ENCODE results near the gene WWC1.
"Not testable (repeated sequence)": the region's sequence is repeated elsewhere in the genome, so short reads cannot be mapped to it uniquely, and the experiment has no call there.

WWC1 gene

DNA sequence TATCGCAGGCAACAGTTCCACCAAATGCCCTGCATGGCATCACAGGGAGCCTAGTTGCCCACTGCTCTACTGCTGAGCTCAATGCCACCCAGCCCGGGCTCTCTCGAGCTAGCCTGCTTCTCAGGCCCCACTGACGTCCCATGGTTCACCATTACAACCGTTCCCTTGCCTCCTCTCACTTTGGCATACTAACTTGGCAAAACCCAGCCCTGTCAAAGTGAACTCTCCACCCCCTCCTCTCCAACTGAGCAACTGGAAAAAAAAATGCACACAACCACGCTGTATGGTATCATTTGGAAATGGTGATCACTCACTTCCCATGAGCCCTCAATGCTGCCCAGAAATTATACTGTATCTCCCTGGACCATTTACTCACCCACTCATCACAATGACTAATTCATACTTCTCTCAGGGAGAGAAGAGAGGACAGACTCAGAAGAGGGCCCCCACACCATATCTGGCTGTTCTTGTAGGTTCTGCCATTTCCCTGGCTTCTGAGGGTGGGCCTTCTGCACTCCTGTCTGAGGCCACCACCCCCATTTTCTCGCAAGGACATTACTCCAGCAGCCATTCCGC is 143.4 kb downstream of the WWC1 start:
- FAIRE-seq (no peak), DNase-seq (ENCODE audit: low spot score) (peak; percentile 21)

DNA sequence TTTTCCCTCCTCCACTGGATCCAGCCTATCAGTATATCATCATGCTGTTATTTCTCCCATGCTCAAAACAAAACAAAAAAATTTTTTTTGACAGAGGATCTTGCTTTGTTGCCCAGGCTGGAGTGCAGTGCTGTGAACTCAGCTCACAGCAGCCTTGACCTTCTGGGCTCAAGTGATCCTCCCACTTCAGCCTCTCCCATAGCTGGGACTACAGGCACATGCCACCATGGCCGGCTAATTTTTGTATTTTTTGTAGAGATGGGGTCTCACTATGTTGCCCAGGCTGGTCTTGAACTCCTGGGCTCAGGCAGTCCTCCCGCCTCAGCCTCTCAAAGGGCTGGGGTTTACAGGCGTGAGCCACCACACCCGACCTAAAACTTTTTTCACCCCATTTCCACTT is 143.9 kb downstream of the WWC1 start:
- not testable (repeated sequence) for DNase-seq (ENCODE audit: low spot score); FAIRE-seq

DNA sequence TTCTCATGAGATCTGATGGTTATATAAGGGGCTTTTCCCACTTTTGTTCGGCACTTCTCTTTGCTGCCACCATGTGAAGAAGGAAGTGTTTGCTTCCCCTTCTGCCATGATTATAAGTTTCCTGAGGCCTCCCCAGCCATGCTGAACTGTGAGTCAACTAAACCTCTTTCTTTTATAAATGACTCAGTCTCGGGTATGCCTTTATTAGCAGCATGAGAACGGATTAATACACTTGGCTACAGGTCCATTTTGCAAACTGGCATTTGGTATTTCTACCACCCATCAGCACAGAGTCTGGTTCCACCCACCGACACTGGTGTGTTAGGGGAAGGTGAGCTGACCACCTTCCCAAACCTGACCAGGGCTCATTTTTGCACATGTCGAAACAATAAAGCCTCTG is 146.9 kb downstream of the WWC1 start:
- DNase-seq (ENCODE audit: low spot score) (no peak), FAIRE-seq (no peak)

DNA sequence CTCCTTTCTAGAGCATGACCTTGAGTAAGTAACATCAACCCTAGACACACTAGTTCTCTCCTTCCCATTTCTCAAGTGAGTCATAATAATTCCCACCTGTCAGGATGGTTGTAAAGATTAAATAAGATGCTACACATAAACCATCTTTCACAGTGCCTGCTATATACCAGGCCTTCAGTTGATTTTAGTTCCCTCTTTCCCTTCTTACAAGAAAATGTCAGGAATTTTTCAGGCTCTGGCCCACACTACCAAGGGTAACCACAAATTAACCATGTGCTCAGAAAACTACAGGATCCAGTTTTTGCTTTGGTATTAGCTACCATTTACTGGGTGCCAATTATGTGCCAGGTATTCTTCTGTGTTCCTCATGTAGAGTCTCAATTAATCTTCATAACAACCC is 152.1 kb downstream of the WWC1 start:
- DNase-seq (ENCODE audit: low spot score) (no peak), FAIRE-seq (no peak)

DNA sequence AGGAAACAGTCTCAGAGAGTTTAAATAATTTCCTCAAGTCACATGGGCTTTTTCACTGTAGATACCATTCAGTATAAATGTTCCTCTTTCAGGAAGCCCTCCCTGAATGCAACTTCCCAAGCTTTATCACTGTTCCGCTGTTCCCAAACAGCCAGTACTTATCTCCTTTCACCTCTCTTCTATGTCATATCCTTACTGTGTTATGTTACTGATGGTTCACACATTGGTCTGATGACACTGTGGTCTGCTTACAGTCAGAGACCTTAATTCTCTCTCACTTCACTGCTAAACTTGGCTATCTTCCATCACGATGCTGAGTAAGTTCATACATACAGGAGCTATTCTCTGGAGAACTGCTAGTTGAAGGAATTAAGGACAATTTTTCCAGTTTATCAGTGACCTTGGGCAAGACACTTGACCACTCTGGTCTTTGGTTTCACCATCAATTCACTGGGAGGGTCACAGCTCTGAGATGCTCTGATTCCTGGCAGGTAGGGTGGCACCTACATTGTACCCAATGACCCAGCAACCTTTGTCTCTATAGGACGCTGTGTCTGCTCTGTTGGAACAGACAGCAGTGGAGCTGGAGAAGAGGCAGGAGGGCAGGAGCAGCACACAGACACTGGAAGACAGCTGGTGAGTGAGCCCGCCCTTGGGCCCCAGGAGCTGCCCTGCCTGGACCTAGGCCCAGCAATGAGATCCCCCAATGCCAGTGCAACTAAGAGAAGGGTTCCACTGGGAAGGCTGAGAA is 152.7 kb downstream of the WWC1 start:
- no peak for DNase-seq (ENCODE audit: low spot score)
- FAIRE-seq = no peak

DNA sequence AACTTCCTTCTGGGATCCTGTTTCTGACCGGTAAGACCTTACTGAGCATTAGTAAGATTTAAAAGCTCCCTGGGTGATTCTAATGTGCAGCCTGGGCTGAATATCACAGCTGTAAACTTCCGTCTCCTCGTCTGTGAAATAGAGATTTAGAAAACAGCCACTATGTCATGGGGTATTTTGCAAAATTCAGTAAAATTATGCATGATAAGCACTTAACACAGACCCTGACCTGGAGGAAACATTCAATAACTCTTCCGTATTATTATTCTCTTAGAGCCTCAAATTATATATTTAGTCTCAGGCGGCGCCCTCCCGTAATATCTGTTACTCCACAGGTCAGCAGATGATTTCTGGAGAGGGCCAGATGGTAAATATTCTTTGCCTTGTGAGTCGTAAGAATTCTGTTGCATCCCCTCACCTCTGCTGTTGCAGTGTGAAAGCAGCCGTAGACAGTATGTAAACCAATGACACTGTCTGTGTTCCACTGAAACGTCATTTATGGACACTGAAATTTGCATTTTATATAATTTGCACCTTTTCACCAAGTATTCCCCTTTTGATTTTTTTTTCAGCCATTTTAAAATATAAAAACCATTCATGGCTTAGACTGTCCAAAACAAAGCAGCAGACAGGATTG is 155.7 kb downstream of the WWC1 start:
- no peak for DNase-seq (ENCODE audit: low spot score)
- no peak for FAIRE-seq

DNA sequence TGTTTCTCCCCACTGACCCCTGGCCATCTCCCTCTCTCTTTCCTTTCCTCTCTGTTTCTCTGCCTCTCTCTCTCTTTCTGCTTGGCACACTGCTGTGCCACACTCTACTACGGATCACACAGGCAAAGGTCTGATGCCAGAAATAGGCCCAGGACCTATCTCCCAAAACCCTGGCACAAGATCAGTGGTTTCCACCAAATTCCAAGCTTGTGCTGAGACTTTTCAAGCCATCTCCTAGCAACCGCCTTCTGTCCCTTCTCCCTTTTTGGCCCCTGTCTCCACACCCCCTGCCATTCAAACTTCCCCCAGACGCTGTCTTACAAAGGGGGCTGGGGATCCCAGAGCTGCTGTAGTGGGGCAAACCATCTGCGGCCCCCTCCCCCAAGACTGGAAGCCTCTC is 156.4 kb downstream of the WWC1 start:
- FAIRE-seq (no peak), DNase-seq (ENCODE audit: low spot score) (no peak)

DNA sequence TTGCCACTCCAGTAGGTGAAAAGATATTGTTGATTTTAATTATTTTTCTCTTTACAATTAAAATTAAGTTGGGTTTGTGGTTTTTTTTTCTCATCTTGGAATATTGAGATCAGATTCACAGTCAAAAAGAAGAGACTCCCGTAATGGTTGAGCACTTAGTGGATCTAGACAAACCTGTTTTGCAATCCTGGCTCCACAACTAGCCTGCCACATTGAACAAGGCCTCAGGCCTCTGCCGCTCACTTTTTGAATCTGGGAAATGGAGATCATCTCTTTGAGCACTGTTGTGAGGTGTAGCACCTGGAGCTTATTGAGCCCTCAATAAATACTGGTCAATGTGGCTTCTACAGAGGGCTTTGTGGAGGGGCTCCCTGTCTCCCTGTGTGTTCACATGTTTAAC is 157.7 kb downstream of the WWC1 start:
- DNase-seq (ENCODE audit: low spot score) (no peak), FAIRE-seq (no peak)

DNA sequence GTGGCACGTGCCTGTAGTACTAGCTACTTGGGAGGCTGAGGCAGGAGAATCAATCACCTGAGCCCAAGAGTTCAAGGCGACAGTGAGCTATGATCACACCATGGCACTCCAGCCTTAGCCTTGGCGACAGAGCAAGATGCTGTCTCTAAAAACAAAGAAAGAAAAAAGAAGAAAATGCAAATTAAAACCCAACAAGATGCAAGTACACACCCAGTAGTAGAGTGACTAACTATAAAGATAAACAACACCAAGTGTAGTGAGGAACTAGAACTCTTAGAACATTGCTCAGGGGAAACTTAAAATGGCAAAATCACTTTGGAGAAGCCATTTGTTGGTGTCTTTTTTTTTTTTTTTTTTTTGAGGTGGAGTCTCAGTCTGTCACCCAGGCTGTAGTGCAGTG is 160.1 kb downstream of the WWC1 start:
- no peak for DNase-seq (ENCODE audit: low spot score)
- no peak for FAIRE-seq

DNA sequence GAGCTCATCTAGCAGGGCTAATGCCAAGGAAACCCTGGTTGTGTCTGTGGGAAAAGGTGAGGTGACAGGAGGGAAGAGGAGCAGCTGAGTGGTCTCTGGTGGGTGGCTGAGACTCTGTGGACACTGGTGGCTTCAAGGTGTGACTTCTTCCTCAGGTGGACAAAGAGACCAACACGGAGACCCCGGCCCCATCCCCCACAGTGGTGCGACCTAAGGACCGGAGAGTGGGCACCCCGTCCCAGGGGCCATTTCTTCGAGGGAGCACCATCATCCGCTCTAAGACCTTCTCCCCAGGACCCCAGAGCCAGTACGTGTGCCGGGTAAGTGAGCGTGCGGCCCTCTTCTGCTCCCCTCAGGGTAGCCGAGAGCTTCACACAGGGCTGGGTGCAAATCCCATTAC is 163.8 kb downstream of the WWC1 start:
- no peak for FAIRE-seq
- DNase-seq (ENCODE audit: low spot score) = no peak

DNA sequence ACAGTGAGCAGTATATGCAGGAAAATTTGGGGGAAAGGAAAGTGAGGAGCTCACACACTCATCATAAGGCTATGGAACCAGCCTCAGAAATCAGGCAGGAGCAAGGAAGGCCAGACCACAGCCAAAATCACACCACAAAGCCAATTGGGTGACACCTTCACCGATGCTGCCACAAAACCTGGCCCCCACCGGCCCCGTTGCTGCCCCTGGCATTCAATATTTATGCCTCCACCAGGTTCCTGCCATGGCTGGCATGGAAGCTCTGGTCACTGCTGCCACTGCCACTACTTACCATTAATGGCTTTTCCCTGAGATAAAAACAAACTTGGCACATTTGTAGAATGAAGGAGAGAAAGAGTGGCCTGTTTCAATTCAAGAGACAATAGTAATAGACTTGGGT is 166.1 kb downstream of the WWC1 start:
- no peak for FAIRE-seq

DNA sequence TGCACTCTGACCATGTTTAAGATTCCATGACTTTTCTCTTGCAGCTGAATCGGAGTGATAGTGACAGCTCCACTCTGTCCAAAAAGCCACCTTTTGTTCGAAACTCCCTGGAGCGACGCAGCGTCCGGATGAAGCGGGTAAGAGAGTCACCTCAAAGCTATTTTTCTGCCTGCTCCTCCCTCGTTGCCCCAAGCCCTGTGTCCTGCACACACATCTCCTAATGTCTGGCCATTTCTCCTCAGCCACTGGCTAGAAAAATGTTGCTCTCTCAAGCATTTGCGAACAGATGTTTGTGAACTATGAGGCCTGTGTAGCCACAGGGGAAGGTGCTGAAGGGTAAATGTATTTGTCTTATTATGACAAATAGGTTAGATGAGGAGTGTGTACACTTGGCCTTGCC is 169.2 kb downstream of the WWC1 start:
- no peak for FAIRE-seq

More for the DNA sequence above, 166.1 kb downstream of the WWC1 start:
- DNase-seq (ENCODE audit: low spot score) = no peak

DNA sequence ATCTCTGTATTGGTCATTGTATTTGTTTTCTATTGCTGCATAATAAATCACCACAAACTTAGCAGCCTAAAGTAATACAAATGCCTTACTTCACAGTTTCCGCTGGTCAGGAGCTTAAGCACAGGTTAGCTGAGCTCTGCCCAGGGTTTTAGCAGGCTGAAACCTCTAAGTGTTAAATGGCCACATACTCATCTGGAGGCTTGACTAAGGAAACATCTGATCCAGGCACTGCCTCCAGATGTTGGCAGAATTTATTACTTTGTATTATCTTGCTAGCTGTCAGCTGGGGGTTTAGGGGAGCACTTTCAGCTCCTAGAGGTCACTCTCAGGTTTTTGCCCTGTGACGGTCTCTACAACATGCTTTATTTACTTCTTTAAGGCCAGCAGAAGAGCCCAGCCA is 171.6 kb downstream of the WWC1 start:
- FAIRE-seq (no peak), DNase-seq (ENCODE audit: low spot score) (no peak)

More for the DNA sequence above, 169.2 kb downstream of the WWC1 start:
- no peak for DNase-seq (ENCODE audit: low spot score)

DNA sequence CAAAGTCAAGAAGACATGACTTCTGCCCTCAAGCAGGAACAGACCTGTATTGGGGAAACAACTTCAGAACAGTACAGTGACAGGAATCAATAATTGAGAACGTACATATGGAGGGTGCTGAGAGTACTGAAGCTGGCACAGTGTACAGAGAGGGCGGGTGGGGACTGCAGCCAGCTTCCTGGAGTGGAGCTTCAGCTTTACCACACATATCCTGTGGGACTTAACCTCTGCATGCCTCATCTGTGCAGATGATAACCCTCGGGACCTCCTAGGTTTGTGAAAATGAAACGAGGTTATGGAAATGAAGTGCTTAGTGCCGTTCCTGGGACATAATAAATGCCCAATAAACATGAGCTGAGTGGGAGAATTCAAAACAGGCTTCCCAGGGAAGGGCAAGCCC is 172.8 kb downstream of the WWC1 start:
- FAIRE-seq (no peak), DNase-seq (ENCODE audit: low spot score) (no peak)

DNA sequence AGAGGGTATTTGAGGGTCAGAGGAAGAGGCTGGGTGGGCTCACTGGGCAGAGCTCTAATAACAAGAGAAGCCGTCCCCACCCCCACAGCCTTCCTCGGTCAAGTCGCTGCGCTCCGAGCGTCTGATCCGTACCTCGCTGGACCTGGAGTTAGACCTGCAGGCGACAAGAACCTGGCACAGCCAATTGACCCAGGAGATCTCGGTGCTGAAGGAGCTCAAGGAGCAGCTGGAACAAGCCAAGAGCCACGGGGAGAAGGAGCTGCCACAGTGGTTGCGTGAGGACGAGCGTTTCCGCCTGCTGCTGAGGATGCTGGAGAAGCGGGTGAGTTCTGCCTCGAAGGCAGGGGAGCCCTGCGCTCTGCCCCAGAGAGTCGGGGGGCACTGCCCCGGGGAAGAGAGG is 173.2 kb downstream of the WWC1 start:
- no peak for FAIRE-seq

DNA sequence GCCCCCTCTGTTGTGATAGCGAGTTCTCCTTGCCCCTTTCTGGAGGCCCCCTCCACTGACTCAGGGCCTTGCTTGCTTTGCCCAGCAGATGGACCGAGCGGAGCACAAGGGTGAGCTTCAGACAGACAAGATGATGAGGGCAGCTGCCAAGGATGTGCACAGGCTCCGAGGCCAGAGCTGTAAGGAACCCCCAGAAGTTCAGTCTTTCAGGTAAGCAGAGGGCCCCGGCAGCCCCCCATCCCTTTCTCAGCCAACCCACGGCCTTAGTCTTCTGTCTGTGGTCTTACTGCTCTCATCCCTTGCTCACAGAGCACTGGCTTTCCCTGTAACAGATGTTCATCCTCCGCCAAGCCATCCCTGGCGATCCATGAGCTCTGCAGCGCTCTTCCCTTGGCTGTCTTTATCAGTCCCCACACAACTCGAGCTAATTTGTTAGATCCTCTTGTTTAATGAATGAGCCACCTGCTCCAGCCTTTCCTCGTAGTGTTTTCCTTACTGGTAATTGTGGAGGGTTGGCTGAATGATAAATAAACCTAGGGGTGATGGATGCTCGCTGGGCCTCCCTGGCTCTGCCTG is 176.4 kb downstream of the WWC1 start:
- FAIRE-seq (no peak), DNase-seq (ENCODE audit: low spot score) (no peak)

More for the DNA sequence above, 173.2 kb downstream of the WWC1 start:
- DNase-seq (ENCODE audit: low spot score) = no peak

DNA sequence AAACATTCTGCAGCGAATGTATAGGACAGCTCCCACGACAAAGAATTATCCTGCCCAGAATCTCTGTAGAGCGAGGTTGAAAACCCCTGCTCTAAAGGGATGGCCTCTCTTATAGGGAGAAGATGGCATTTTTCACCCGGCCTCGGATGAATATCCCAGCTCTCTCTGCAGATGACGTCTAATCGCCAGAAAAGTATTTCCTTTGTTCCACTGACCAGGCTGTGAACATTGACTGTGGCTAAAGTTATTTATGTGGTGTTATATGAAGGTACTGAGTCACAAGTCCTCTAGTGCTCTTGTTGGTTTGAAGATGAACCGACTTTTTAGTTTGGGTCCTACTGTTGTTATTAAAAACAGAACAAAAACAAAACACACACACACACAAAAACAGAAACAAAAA is 177.4 kb downstream of the WWC1 start:
- peak; percentile 44 for DNase-seq (ENCODE audit: low spot score)

DNA sequence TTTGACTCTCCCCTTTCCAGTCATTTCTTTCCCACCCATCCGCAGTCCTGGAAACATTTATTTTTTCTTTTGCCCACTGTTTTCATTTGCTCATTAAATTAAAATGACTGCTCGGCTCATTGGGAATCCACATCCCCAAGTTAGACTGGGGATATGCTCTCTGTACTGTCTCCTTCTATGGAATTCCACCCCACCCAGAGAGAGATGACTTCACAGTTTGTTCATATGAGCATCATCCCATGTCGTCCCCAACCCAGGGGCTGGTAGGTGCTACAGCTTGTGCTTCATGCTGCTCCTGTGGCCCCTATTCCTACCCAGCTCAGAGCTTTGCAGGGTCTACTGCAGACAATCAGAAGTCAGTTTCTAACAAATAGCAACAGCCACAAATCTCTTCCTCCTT is 178.4 kb downstream of the WWC1 start:
- FAIRE-seq = no peak

More for the DNA sequence above, 177.4 kb downstream of the WWC1 start:
- no peak for FAIRE-seq

DNA sequence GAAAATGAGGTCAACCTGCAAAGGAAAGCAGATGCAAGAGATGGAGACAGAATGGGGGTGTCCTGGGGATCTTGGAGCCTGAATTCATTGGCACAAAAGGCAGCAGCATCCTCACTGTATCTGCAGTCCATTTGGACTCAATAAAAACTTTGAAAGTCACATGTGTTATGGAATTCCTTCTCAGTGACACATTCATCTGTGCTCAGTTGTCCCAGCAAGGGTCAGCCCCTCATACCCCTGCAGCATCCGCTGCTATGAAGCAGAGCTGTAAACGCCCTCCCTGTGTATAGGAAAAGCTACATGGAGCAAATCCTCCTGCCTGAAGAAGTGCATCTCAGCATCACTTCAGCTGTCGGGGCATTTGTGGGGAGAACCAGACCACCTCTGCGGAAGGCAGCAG is 180.3 kb downstream of the WWC1 start:
- FAIRE-seq = no peak

More for the DNA sequence above, 178.4 kb downstream of the WWC1 start:
- no peak for DNase-seq (ENCODE audit: low spot score)

DNA sequence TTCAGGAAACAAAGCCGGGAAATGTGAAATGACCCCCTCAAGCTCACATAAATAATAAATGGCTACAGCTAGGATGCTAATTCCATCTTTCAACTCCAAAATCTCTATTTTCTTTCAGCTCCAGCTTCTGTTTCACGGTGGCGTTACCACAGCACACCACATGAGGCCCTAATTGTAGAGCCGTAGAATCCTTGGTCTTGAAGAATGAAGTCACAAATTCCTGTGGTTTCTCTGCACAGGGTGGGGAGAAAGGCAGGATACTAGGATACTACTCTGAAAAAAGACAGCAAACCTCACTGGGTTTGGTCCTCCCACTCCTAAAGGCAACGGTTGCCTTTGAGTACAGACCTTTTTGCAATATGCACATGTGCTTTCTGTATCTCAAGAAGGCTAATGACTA is 180.9 kb downstream of the WWC1 start:
- DNase-seq (ENCODE audit: low spot score) (peak; percentile 90), FAIRE-seq (peak; percentile 98)

More for the DNA sequence above, 180.3 kb downstream of the WWC1 start:
- peak; percentile 64 for DNase-seq (ENCODE audit: low spot score)

DNA sequence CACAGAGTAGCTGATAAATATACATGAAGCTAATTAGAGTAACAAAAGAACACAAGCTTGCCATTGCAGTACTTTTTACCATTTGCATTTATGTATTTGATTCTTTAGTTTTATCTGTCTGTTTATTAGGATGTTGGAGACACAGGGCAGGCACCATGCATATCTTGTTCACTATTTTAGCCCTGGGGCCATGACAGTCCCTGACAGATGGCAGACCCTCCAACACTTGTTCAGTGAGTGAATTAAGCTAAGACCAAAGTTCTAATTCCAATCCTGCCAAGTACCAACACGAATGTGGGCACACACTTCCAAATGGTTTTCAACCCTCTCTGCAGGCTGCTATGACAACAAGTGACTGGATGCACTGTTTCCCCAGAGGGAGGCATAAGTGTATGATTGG is 182.9 kb downstream of the WWC1 start:
- no peak for DNase-seq (ENCODE audit: low spot score)
- FAIRE-seq = no peak

DNA sequence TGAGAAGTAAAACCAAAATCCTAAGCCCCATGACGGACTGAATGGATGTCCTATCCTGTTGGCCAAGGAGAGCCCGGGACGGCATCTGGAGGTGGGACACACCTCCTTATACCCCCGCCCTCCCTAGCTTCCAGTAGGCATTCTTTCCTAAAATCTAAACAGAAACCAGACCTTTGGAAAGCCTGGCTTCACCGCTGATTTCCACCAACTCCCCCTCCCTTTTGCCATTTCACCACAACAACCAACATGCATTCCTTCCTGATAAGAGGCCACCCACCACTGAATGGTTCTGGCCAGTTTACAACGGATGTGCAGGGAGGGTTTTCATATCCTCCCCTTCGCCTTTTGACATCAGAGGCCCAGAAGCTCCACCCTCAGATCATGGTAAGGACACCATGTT is 185.6 kb downstream of the WWC1 start:
- DNase-seq (ENCODE audit: low spot score) (no peak), FAIRE-seq (no peak)

All from RCC 7860 (cell line).